Endothelial cell of umbilical vein (primary cell): ENCODE results near the gene ANXA5.

Experiments used
- EZH2 ChIP-seq: IDR thresholded peaks from 2 replicates; pipeline ENCODE4 v1.6.1; 2012; ENCODE audit warnings: borderline replicate concordance, low read depth, mild to moderate bottlenecking, moderate library complexity, low read length, inconsistent platforms; ENCODE audit not compliant: severe bottlenecking
- JUN ChIP-seq: IDR thresholded peaks from 2 replicates; pipeline ENCODE4 v1.6.1; 2011; ENCODE audit warnings: borderline replicate concordance, low read depth; ENCODE audit not compliant: insufficient read length, insufficient read depth
- MAX ChIP-seq: IDR thresholded peaks from 2 replicates; pipeline ENCODE4 v1.6.1; 2011; ENCODE audit not compliant: insufficient read depth, insufficient read length
- MYC ChIP-seq: IDR thresholded peaks from one replicate; pipeline ENCODE4 v1.6.1; 2011; ENCODE audit warnings: mild to moderate bottlenecking, low read depth, low read length
- POLR2A ChIP-seq: IDR thresholded peaks from 2 replicates; pipeline ENCODE4 v1.6.1; 2012; ENCODE audit warnings: low read depth, mild to moderate bottlenecking, control low read depth, low read length
- TF ChIP-seq, protein P1 (sequence below), 2 donors: IDR thresholded peaks; 1 replicate in 1 of 2; 2 replicates in 1 of 2; pipeline ENCODE4 v1.5.1; 2011; ENCODE audit warnings: low read length in 2 of 2, mild to moderate bottlenecking in 2 of 2, moderate library complexity in 2 of 2, control low read depth in 1 of 2, inconsistent platforms in 1 of 2, low read depth in 1 of 2; ENCODE audit not compliant: insufficient read depth in 1 of 2; ENCODE audit errors: extremely low read depth in 1 of 2

DNA sequence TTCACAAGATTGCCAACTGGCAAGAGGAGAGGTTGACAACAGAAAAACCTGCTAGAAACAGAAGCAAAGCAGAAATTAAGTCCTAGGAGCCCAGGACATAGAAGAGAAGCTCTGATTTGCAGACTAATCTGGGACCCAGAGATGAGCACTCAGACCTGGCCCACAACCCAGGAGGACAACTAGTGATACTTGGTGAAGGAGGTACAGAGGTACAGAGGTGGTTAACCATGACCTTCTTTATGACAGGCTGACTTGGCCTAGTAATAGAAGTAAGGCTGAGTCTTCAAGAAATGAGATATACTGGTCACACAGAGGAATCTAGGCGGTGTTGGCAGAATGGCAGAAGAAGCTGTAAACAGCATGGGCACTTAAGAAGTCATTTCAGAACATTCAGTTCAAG, 43.6 kb downstream of the ANXA5 start:
- TF ChIP-seq, protein P1, sequence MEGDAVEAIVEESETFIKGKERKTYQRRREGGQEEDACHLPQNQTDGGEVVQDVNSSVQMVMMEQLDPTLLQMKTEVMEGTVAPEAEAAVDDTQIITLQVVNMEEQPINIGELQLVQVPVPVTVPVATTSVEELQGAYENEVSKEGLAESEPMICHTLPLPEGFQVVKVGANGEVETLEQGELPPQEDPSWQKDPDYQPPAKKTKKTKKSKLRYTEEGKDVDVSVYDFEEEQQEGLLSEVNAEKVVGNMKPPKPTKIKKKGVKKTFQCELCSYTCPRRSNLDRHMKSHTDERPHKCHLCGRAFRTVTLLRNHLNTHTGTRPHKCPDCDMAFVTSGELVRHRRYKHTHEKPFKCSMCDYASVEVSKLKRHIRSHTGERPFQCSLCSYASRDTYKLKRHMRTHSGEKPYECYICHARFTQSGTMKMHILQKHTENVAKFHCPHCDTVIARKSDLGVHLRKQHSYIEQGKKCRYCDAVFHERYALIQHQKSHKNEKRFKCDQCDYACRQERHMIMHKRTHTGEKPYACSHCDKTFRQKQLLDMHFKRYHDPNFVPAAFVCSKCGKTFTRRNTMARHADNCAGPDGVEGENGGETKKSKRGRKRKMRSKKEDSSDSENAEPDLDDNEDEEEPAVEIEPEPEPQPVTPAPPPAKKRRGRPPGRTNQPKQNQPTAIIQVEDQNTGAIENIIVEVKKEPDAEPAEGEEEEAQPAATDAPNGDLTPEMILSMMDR (IDR thresholded peaks at IDR 0.05; ENCODE audit: extremely low read depth in 1 of 2, insufficient read depth in 1 of 2, low read depth in 1 of 2, low read length in 2 of 2) = no peak
- no peak for TF ChIP-seq POLR2A
- no peak for TF ChIP-seq JUN
- TF ChIP-seq EZH2 = no peak
- TF ChIP-seq MYC = no peak
- TF ChIP-seq MAX = no peak
